NCI-H146 treated with DMSO at 0.1 percent for 48 hours (cell line): ENCODE results near the gene VPS35.
"Not testable (repeated sequence)": the region's sequence is repeated elsewhere in the genome, so short reads cannot be mapped to it uniquely, and the experiment has no call there.

Experiments
- DNase-seq: peaks from one replicate; lab custom pipeline; 2025; ENCODE audit not compliant: unreplicated experiment; lab: John Stamatoyannopoulos, UW

The VPS35 gene

GRCh38 chr16:46713634-46714033 lies 24.7 kb upstream of the VPS35 start:
- DNase-seq, result no peak

- DNase-seq, result no peak
Observed at GRCh38 chr16:46712911-46713310, 23.9 kb upstream of the VPS35 start.

GRCh38 chr16:46711106-46712058 lies 22.4 kb upstream of the VPS35 start:
- DNase-seq, result no peak

GRCh38 chr16:46709469-46710005 lies 20.6 kb upstream of the VPS35 start:
- no peak for DNase-seq

GRCh38 chr16:46706642-46707041 lies 17.7 kb upstream of the VPS35 start:
- no peak for DNase-seq

- DNase-seq, result no peak
Observed at GRCh38 chr16:46702030-46702429, 13.1 kb upstream of the VPS35 start.

GRCh38 chr16:46701615-46702014 lies 12.6 kb upstream of the VPS35 start:
- DNase-seq, result no peak

GRCh38 chr16:46700048-46700447 lies 11.1 kb upstream of the VPS35 start:
- DNase-seq, result no peak

GRCh38 chr16:46696957-46697356 lies 8.0 kb upstream of the VPS35 start:
- no peak for DNase-seq

GRCh38 chr16:46695937-46696336 lies 7.0 kb upstream of the VPS35 start:
- DNase-seq, result no peak

GRCh38 chr16:46693598-46693997 lies 4.6 kb upstream of the VPS35 start:
- no peak for DNase-seq

GRCh38 chr16:46691726-46692125 lies 2.7 kb upstream of the VPS35 start:
- DNase-seq, result no peak

GRCh38 chr16:46690281-46691178 lies 1.6 kb upstream of the VPS35 start:
- no peak for DNase-seq

GRCh38 chr16:46689365-46690280 lies 645 bp upstream of the VPS35 start, which contains the start of gene ORC6:
TSS of gene ORC6 (plus strand) at chr16:46689659. CDS start at chr16:46689706, 47 bp downstream.
- DNase-seq, result peak; percentile 95

GRCh38 chr16:46688101-46688653 lies 801 bp downstream of the VPS35 start:
- DNase-seq, result peak; percentile 23

- DNase-seq, result no peak
Observed at GRCh38 chr16:46687486-46687885, 1.5 kb downstream of the VPS35 start.

- DNase-seq, result no peak
Observed at GRCh38 chr16:46686815-46687473, 2.0 kb downstream of the VPS35 start.

GRCh38 chr16:46681867-46682266 lies 7.1 kb downstream of the VPS35 start:
- not testable (repeated sequence) for DNase-seq

- not testable (repeated sequence) for DNase-seq
Observed at GRCh38 chr16:46677943-46678342, 11.0 kb downstream of the VPS35 start.
